HepG2 (cell line): Measurements from ENCODE around the gene UBE2O. TPM values are rescaled to one million over a fixed set of nuclear protein-coding genes. Genes with fewer than 3 reads are reported as not detected.

Experiments used
- AGO1 ChIP-seq: fragments of 200-400 bp; formaldehyde crosslinking; IDR thresholded peaks from 2 replicates; pipeline ENCODE4 v1.6.1; 2017; ENCODE audit warnings: mild to moderate bottlenecking, low read depth, low read length, moderate library complexity; ENCODE audit not compliant: poor library complexity, severe bottlenecking
- ATM ChIP-seq: fragments of 450-650 bp; IDR thresholded peaks from 2 replicates; pipeline ENCODE4 v1.7.1; 2017; ENCODE audit warnings: mild to moderate bottlenecking, borderline replicate concordance
- EEA1 ChIP-seq: sonication (generic); formaldehyde crosslinking; IDR thresholded peaks from 2 replicates; pipeline ENCODE4 v1.5.1; 2020; ENCODE audit warnings: mild to moderate bottlenecking, missing genetic modification reagents, borderline replicate concordance
- ISX ChIP-seq: sonication (generic); formaldehyde crosslinking; conservative IDR thresholded peaks from 2 replicates; pipeline ENCODE4 v1.5.0; 2020; ENCODE audit warnings: missing genetic modification reagents
- KDM6A ChIP-seq: IDR thresholded peaks from 2 replicates; pipeline ENCODE4 v1.6.1; 2016; ENCODE audit warnings: low read depth
- MAF1 ChIP-seq: sonication (generic); formaldehyde crosslinking; IDR thresholded peaks from 2 replicates; pipeline ENCODE4 v1.5.0; 2020; ENCODE audit warnings: missing genetic modification reagents, borderline replicate concordance
- MAFF ChIP-seq: IDR thresholded peaks from 2 replicates; pipeline ENCODE4 v1.6.1; 2011; ENCODE audit warnings: low read depth, low read length, improper control_type of control experiment
- MEIS2 ChIP-seq: sonication (generic); formaldehyde crosslinking; IDR thresholded peaks from 2 replicates; pipeline ENCODE4 v1.9.0; 2021; ENCODE audit warnings: mild to moderate bottlenecking, missing genetic modification reagents
- NFKB2 ChIP-seq: sonication (generic); formaldehyde crosslinking; IDR thresholded peaks from 2 replicates; pipeline ENCODE4 v1.4.0; 2020; ENCODE audit warnings: missing genetic modification reagents, borderline replicate concordance
- NR3C1 ChIP-seq: sonication (generic); formaldehyde crosslinking; IDR thresholded peaks from 2 replicates; pipeline ENCODE4 v1.4.0; 2020; ENCODE audit warnings: missing genetic modification reagents
- POLR2G ChIP-seq: fragments of 200-400 bp; formaldehyde crosslinking; IDR thresholded peaks from 2 replicates; pipeline ENCODE4 v1.6.1; 2018; ENCODE audit warnings: mild to moderate bottlenecking, low read depth, low read length, moderate library complexity
- ZKSCAN8 ChIP-seq: IDR thresholded peaks from 2 replicates; pipeline ENCODE4 v1.6.1; 2016; ENCODE audit warnings: borderline replicate concordance, missing genetic modification reagents, missing compliant biosample characterization
- ZMAT3 ChIP-seq: sonication (generic); formaldehyde crosslinking; conservative IDR thresholded peaks from 2 replicates; pipeline ENCODE4 v1.7.0; 2021; ENCODE audit warnings: missing genetic modification reagents
- ZNF121 ChIP-seq: sonication (generic); formaldehyde crosslinking; IDR thresholded peaks from 2 replicates; pipeline ENCODE4 v1.5.0; 2020; ENCODE audit warnings: mild to moderate bottlenecking, missing genetic modification reagents
- ZNF777 ChIP-seq: sonication (generic); formaldehyde crosslinking; IDR thresholded peaks from 2 replicates; pipeline ENCODE4 v1.4.0; 2020; ENCODE audit warnings: missing genetic modification reagents
- polyA plus RNA-seq, 8 experiments: library from polyadenylated mRNA; depleted of rRNA in 3 of 8; stranded (reverse) in 7 of 8; unstranded in 1 of 8; fragments of >200 nt; fragmentation: Illumina TruSeq in 4 of 8; extraction: Trizol in 4 of 8; gene quantifications; 2 replicates each; pipeline versions ENCODE4 v1.2.1 to v1.2.3, GENCODE V29; 2011 to 2016; ENCODE audit warnings: low read depth in 4 of 8, missing spikeins in 1 of 8, mixed read lengths in 1 of 8; ENCODE audit not compliant: insufficient read depth in 1 of 8
- total RNA-seq, 5 experiments: library from RNA; depleted of rRNA; stranded (reverse); fragments of >200 nt; fragmentation: Illumina TruSeq; extraction: Trizol; gene quantifications; 2 replicates each; pipeline ENCODE4 v1.2.3, GENCODE V29; 2016; ENCODE audit warnings: low read depth in 1 of 5
- TF ChIP-seq, protein P1 (sequence below): sonication (generic); formaldehyde crosslinking; IDR thresholded peaks from 2 replicates; pipeline ENCODE4 v1.4.0; 2020; ENCODE audit warnings: missing genetic modification reagents, mild to moderate bottlenecking, borderline replicate concordance
- TF ChIP-seq, protein P2 (sequence below): sonication (generic); formaldehyde crosslinking; IDR thresholded peaks from 2 replicates; pipeline ENCODE4 v1.4.0; 2020; ENCODE audit warnings: mild to moderate bottlenecking, low read depth, missing genetic modification reagents
- TF ChIP-seq, protein P3 (sequence below): sonication (generic); formaldehyde crosslinking; IDR thresholded peaks from 2 replicates; pipeline ENCODE4 v1.8.0; 2022; ENCODE audit warnings: missing genetic modification reagents, mild to moderate bottlenecking, borderline replicate concordance
- TF ChIP-seq, protein P4 (sequence below): sonication (generic); formaldehyde crosslinking; IDR thresholded peaks from 2 replicates; pipeline ENCODE4 v1.5.1; 2020; ENCODE audit warnings: mild to moderate bottlenecking, missing genetic modification reagents, borderline replicate concordance

Gene UBE2O
- total and polyA plus RNA-seq, 2 of the 13 experiments (the other 11 are each of a cell fraction or from before 2014, with no cell fraction given): 21.5 to 23.5 TPM

DNA sequence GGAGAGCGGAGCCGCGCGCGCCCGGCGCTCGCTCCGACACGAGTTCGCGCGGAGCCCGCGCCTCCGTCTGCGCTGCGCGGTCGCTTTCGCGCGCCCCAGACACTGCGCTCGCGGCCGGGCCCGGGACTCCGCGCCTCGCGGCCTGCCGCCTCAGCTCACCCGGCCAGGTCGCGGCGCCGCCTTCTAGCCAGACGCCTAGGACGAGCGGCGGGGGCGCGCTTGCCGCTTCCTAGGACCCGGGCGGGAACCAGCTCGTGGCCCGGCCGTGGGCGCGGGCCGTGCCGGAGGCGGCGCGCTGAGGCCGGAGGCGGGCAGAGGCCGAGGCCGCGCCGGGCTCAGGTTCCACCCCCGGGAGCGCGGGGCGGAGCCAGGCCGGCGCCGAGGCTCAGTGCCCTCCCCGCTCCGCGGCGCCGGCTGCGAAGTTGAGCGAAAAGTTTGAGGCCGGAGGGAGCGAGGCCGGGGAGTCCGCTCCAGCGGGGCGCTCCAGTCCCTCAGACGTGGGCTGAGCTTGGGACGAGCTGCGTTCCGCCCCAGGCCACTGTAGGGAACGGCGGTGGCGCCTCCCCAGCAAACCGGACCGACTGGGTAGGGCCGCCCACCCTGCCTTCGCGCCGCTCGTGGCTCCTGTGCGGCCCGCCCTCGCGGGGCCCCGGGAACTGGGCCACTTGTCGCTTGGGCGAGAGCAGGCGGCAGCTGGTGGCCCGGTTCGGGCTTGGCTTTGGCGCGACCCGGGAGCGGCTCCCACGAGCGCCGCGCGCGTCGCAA, 68.5 kb downstream of the UBE2O start, which contains the start of gene SPHK1 (continued):
- TF ChIP-seq MEIS2 (CRISPR knock-in tag) (0 out of 2 replicates have a peak, but pooled peaks have one; percentile 36), EEA1 (CRISPR knock-in tag) (peak; percentile 83; the same call in 1 of the 2 replicates), KDM6A (CRISPR knock-in tag) (no peak; the same call in 1 of the 2 replicates), ZNF777 (CRISPR knock-in tag) (peak; percentile 11), ZNF121 (CRISPR knock-in tag) (peak; percentile 6; the same call in 1 of the 2 replicates), NFKB2 (CRISPR knock-in tag) (no peak; the same call in 1 of the 2 replicates), MAF1 (peak; percentile 5; the same call in 1 of the 2 replicates), ZMAT3 (CRISPR knock-in tag) (peak; percentile 87; the same call in 1 of the 2 replicates), ISX (CRISPR knock-in tag) (0 out of 2 replicates have a peak, but pooled peaks have one; percentile 26), POLR2G (peak; percentile 80), ZKSCAN8 (CRISPR knock-in tag) (no peak), ATM (no peak), MAFF (no peak), NR3C1 (CRISPR knock-in tag) (no peak), AGO1 (peak; percentile 82)
- TF ChIP-seq, protein P1, sequence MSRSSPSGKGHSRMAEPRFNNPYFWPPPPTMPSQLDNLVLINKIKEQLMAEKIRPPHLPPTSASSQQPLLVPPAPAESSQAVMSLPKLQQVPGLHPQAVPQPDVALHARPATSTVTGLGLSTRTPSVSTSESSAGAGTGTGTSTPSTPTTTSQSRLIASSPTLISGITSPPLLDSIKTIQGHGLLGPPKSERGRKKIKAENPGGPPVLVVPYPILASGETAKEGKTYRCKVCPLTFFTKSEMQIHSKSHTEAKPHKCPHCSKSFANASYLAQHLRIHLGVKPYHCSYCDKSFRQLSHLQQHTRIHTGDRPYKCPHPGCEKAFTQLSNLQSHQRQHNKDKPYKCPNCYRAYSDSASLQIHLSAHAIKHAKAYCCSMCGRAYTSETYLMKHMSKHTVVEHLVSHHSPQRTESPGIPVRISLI: 0 out of 2 replicates have a peak, but pooled peaks have one; percentile 11
- TF ChIP-seq, protein P2, sequence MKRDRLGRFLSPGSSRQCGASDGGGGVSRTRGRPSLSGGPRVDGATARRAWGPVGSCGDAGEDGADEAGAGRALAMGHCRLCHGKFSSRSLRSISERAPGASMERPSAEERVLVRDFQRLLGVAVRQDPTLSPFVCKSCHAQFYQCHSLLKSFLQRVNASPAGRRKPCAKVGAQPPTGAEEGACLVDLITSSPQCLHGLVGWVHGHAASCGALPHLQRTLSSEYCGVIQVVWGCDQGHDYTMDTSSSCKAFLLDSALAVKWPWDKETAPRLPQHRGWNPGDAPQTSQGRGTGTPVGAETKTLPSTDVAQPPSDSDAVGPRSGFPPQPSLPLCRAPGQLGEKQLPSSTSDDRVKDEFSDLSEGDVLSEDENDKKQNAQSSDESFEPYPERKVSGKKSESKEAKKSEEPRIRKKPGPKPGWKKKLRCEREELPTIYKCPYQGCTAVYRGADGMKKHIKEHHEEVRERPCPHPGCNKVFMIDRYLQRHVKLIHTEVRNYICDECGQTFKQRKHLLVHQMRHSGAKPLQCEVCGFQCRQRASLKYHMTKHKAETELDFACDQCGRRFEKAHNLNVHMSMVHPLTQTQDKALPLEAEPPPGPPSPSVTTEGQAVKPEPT (CRISPR knock-in tag): no peak
- TF ChIP-seq, protein P3, sequence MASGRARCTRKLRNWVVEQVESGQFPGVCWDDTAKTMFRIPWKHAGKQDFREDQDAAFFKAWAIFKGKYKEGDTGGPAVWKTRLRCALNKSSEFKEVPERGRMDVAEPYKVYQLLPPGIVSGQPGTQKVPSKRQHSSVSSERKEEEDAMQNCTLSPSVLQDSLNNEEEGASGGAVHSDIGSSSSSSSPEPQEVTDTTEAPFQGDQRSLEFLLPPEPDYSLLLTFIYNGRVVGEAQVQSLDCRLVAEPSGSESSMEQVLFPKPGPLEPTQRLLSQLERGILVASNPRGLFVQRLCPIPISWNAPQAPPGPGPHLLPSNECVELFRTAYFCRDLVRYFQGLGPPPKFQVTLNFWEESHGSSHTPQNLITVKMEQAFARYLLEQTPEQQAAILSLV (CRISPR knock-in tag): 0 out of 2 replicates have a peak, but pooled peaks have one; percentile 20
- TF ChIP-seq, protein P4, sequence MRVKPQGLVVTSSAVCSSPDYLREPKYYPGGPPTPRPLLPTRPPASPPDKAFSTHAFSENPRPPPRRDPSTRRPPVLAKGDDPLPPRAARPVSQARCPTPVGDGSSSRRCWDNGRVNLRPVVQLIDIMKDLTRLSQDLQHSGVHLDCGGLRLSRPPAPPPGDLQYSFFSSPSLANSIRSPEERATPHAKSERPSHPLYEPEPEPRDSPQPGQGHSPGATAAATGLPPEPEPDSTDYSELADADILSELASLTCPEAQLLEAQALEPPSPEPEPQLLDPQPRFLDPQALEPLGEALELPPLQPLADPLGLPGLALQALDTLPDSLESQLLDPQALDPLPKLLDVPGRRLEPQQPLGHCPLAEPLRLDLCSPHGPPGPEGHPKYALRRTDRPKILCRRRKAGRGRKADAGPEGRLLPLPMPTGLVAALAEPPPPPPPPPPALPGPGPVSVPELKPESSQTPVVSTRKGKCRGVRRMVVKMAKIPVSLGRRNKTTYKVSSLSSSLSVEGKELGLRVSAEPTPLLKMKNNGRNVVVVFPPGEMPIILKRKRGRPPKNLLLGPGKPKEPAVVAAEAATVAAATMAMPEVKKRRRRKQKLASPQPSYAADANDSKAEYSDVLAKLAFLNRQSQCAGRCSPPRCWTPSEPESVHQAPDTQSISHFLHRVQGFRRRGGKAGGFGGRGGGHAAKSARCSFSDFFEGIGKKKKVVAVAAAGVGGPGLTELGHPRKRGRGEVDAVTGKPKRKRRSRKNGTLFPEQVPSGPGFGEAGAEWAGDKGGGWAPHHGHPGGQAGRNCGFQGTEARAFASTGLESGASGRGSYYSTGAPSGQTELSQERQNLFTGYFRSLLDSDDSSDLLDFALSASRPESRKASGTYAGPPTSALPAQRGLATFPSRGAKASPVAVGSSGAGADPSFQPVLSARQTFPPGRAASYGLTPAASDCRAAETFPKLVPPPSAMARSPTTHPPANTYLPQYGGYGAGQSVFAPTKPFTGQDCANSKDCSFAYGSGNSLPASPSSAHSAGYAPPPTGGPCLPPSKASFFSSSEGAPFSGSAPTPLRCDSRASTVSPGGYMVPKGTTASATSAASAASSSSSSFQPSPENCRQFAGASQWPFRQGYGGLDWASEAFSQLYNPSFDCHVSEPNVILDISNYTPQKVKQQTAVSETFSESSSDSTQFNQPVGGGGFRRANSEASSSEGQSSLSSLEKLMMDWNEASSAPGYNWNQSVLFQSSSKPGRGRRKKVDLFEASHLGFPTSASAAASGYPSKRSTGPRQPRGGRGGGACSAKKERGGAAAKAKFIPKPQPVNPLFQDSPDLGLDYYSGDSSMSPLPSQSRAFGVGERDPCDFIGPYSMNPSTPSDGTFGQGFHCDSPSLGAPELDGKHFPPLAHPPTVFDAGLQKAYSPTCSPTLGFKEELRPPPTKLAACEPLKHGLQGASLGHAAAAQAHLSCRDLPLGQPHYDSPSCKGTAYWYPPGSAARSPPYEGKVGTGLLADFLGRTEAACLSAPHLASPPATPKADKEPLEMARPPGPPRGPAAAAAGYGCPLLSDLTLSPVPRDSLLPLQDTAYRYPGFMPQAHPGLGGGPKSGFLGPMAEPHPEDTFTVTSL (CRISPR knock-in tag): no peak
